ENCODE data around the gene FAM177A1.

DNA sequence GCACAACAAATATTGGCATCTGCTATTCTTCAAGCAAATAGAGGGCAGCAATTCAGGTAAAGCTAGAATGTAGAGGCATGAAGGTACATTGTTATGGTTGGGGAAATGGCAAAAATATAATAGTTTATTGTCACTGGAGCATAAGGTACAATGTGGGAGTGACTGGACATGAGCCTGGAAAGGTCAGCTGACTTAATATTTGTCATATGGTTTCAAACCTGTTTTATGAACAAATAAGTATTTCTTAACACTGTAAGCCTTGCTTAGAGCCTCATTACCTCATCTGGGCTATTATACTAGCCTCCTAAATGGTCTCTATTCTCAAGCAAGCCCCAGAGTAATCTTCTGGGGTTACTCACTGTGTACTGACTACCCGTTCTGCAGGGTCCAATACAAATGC lies 33.7 kb downstream of the FAM177A1 start:
- TF ChIP-seq, protein P1, sequence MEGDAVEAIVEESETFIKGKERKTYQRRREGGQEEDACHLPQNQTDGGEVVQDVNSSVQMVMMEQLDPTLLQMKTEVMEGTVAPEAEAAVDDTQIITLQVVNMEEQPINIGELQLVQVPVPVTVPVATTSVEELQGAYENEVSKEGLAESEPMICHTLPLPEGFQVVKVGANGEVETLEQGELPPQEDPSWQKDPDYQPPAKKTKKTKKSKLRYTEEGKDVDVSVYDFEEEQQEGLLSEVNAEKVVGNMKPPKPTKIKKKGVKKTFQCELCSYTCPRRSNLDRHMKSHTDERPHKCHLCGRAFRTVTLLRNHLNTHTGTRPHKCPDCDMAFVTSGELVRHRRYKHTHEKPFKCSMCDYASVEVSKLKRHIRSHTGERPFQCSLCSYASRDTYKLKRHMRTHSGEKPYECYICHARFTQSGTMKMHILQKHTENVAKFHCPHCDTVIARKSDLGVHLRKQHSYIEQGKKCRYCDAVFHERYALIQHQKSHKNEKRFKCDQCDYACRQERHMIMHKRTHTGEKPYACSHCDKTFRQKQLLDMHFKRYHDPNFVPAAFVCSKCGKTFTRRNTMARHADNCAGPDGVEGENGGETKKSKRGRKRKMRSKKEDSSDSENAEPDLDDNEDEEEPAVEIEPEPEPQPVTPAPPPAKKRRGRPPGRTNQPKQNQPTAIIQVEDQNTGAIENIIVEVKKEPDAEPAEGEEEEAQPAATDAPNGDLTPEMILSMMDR (IDR thresholded peaks at IDR 0.05): no peak
- TF ChIP-seq RNF2 (IDR thresholded peaks at IDR 0.05; ENCODE audit: borderline replicate concordance, low read depth) (no peak), REST (IDR thresholded peaks at IDR 0.05) (no peak), JUN (IDR thresholded peaks at IDR 0.05) (no peak), EP300 (IDR thresholded peaks at IDR 0.05) (no peak), POLR2A (IDR thresholded peaks at IDR 0.05; ENCODE audit: low read length) (no peak), TP53 (CRISPR knock-in tag; IDR thresholded peaks at IDR 0.05) (no peak)
- TF ChIP-seq, protein P2, sequence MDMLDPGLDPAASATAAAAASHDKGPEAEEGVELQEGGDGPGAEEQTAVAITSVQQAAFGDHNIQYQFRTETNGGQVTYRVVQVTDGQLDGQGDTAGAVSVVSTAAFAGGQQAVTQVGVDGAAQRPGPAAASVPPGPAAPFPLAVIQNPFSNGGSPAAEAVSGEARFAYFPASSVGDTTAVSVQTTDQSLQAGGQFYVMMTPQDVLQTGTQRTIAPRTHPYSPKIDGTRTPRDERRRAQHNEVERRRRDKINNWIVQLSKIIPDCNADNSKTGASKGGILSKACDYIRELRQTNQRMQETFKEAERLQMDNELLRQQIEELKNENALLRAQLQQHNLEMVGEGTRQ (IDR thresholded peaks at IDR 0.05): no peak
- TF ChIP-seq, protein P3, sequence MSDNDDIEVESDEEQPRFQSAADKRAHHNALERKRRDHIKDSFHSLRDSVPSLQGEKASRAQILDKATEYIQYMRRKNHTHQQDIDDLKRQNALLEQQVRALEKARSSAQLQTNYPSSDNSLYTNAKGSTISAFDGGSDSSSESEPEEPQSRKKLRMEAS (IDR thresholded peaks at IDR 0.05): no peak
